HepG2 (cell line): Measurements from ENCODE around the gene PTX4. TPM values are rescaled to one million over a fixed set of nuclear protein-coding genes. Genes with fewer than 3 reads are reported as not detected.

Experiments used
- ATF4 ChIP-seq, 2 experiments: fragments of 450-650 bp in 1 of 2; sonication (generic) in 1 of 2; formaldehyde crosslinking; IDR thresholded peaks; 2 replicates each; pipeline versions ENCODE4 v1.5.0 to v1.8.0; 2020 to 2022; ENCODE audit warnings: mild to moderate bottlenecking in 1 of 2, missing genetic modification reagents in 1 of 2
- BHLHE40 ChIP-seq: IDR thresholded peaks from 2 replicates; pipeline ENCODE4 v1.6.1; 2011; ENCODE audit warnings: low read length, improper control_type of control experiment
- CEBPZ ChIP-seq: IDR thresholded peaks from 2 replicates; pipeline ENCODE4 v1.6.1; 2012; ENCODE audit warnings: low read length, improper control_type of control experiment
- ETV6 ChIP-seq: sonication (generic); formaldehyde crosslinking; conservative IDR thresholded peaks from 2 replicates; pipeline ENCODE4 v1.4.0; 2020; ENCODE audit warnings: missing genetic modification reagents
- FOSL1 ChIP-seq: sonication (generic); formaldehyde crosslinking; IDR thresholded peaks from 2 replicates; pipeline ENCODE4 v1.9.0; 2021; ENCODE audit warnings: missing genetic modification reagents, borderline replicate concordance
- FOXP4 ChIP-seq: sonication (generic); formaldehyde crosslinking; IDR thresholded peaks from 2 replicates; pipeline ENCODE4 v1.4.0; 2020; ENCODE audit warnings: missing genetic modification reagents
- HDAC1 ChIP-seq: sonication (generic); formaldehyde crosslinking; IDR thresholded peaks from 2 replicates; pipeline ENCODE4 v1.5.1; 2020; ENCODE audit warnings: mild to moderate bottlenecking, missing genetic modification reagents
- HDAC6 ChIP-seq: fragments of 200-600 bp; sonication (generic); IDR thresholded peaks from 2 replicates; pipeline ENCODE4 v1.7.0; 2017; ENCODE audit warnings: mild to moderate bottlenecking, antibody characterized with exemption, low read length, low read depth
- MAZ ChIP-seq, 2 experiments: sonication (generic) in 1 of 2; formaldehyde crosslinking in 1 of 2; IDR thresholded peaks; 2 replicates each; pipeline versions ENCODE4 v1.5.0 to v1.6.1; 2012 to 2020; ENCODE audit warnings: low read depth in 2 of 2, mild to moderate bottlenecking in 2 of 2, borderline replicate concordance in 1 of 2, improper control_type of control experiment in 1 of 2, low read length in 1 of 2, missing genetic modification reagents in 1 of 2, moderate library complexity in 1 of 2
- MED1 ChIP-seq: sonication (generic); formaldehyde crosslinking; IDR thresholded peaks from 2 replicates; pipeline ENCODE4 v1.4.0; 2020; ENCODE audit warnings: missing genetic modification reagents
- RERE ChIP-seq: IDR thresholded peaks from 2 replicates; pipeline ENCODE4 v1.6.1; 2016; ENCODE audit warnings: low read depth, missing genetic modification reagents, missing compliant biosample characterization
- SAFB2 ChIP-seq: sonication (generic); formaldehyde crosslinking; IDR thresholded peaks from 2 replicates; pipeline ENCODE4 v1.5.1; 2020; ENCODE audit warnings: missing genetic modification reagents, low read depth, mild to moderate bottlenecking, borderline replicate concordance
- ZKSCAN5 ChIP-seq: sonication (generic); formaldehyde crosslinking; IDR thresholded peaks from 2 replicates; pipeline ENCODE4 v1.5.1; 2020; ENCODE audit warnings: mild to moderate bottlenecking, missing genetic modification reagents
- ZNF510 ChIP-seq: sonication (generic); formaldehyde crosslinking; IDR thresholded peaks from 2 replicates; pipeline ENCODE4 v1.4.0; 2020; ENCODE audit warnings: low read depth, mild to moderate bottlenecking, missing genetic modification reagents
- ZNF788 ChIP-seq: sonication (generic); formaldehyde crosslinking; IDR thresholded peaks from 2 replicates; pipeline ENCODE4 v1.5.0; 2020; ENCODE audit warnings: mild to moderate bottlenecking, missing genetic modification reagents, borderline replicate concordance
- polyA plus RNA-seq, 8 experiments: library from polyadenylated mRNA; depleted of rRNA in 3 of 8; stranded (reverse) in 7 of 8; unstranded in 1 of 8; fragments of >200 nt; fragmentation: Illumina TruSeq in 4 of 8; extraction: Trizol in 4 of 8; gene quantifications; 2 replicates each; pipeline versions ENCODE4 v1.2.1 to v1.2.3, GENCODE V29; 2011 to 2016; ENCODE audit warnings: low read depth in 4 of 8, missing spikeins in 1 of 8, mixed read lengths in 1 of 8; ENCODE audit not compliant: insufficient read depth in 1 of 8
- total RNA-seq, 5 experiments: library from RNA; depleted of rRNA; stranded (reverse); fragments of >200 nt; fragmentation: Illumina TruSeq; extraction: Trizol; gene quantifications; 2 replicates each; pipeline ENCODE4 v1.2.3, GENCODE V29; 2016; ENCODE audit warnings: low read depth in 1 of 5

The PTX4 gene
- total and polyA plus RNA-seq, 2 of the 13 experiments (the other 11 are each of a cell fraction or from before 2014, with no cell fraction given) = 0.04 TPM; not detected in 1

GRCh38 chr16:1474796-1475551 is 13.8 kb downstream of the PTX4 start, which contains the start of gene CLCN7 (continued):
- TF ChIP-seq RERE (peak; percentile 58; the same call in 1 of the 2 replicates), ZNF788 (CRISPR knock-in tag) (peak; percentile 72; the same call in 1 of the 2 replicates), HDAC1 (peak; percentile 99), SAFB2 (CRISPR knock-in tag) (peak; percentile 98), ZNF510 (CRISPR knock-in tag) (no peak; the same call in 1 of the 2 replicates), HDAC6 (no peak), ZKSCAN5 (CRISPR knock-in tag) (no peak), ETV6 (CRISPR knock-in tag) (peak; percentile 90; the same call in 1 of the 2 replicates), MED1 (peak; percentile 58), MAZ (IDR thresholded peaks at IDR 0.05; ENCODE audit: borderline replicate concordance, low read depth, low read length) (no peak), MAZ (CRISPR knock-in tag; IDR thresholded peaks at IDR 0.05; ENCODE audit: low read depth) (0 out of 2 replicates have a peak, but pooled peaks have one; percentile 71), ATF4 (CRISPR knock-in tag; IDR thresholded peaks at IDR 0.05) (no peak; a peak in 1 of 4 replicates), BHLHE40 (peak; percentile 92), FOXP4 (CRISPR knock-in tag) (peak; percentile 48; the same call in 1 of the 2 replicates), CEBPZ (no peak), FOSL1 (CRISPR knock-in tag) (no peak)
